Uterus (tissue), 4 donors: Measurements from ENCODE around the gene PNPLA8. TPM values are rescaled to one million over a fixed set of nuclear protein-coding genes. Genes with fewer than 3 reads are reported as not detected.
"Not testable (repeated sequence)": the region's sequence is repeated elsewhere in the genome, so short reads cannot be mapped to it uniquely, and the experiment has no call there.

Source experiments
- DNase-seq, 2 donors: peaks; one replicate each; pipeline ENCODE4 v3.0.0-alpha.2; 2019 to 2020
- H3K27ac ChIP-seq, 2 donors: fragments of 200-600 bp; sonication (generic); 1 replicate in 1 of 2; 2 replicates in 1 of 2; pipeline ENCODE4 v1.5.1; 2016 to 2018
- H3K27me3 ChIP-seq, 2 donors: fragments of 200-600 bp; sonication (generic); one replicate each; pipeline ENCODE4 v1.5.1; 2018 to 2019; ENCODE audit warnings: control low read depth in 1 of 2
- H3K36me3 ChIP-seq, 2 donors: fragments of 200-600 bp; sonication (generic); one replicate each; pipeline ENCODE4 v1.5.1; 2019; ENCODE audit warnings: control low read depth in 1 of 2
- H3K4me1 ChIP-seq, 2 donors: fragments of 200-600 bp; sonication (generic); one replicate each; pipeline ENCODE4 v1.5.1; 2018 to 2019; ENCODE audit warnings: control low read depth in 1 of 2
- H3K4me3 ChIP-seq, 2 donors: fragments of 200-600 bp; sonication (generic); 1 replicate in 1 of 2; 2 replicates in 1 of 2; pipeline ENCODE4 v1.5.1; 2018 to 2019; ENCODE audit warnings: mild to moderate bottlenecking in 1 of 2
- H3K9me3 ChIP-seq, 2 donors: fragments of 200-600 bp; sonication (generic); one replicate each; pipeline ENCODE4 v1.5.1; 2019; ENCODE audit warnings: control low read depth in 1 of 2
- POLR2A ChIP-seq, 2 donors: fragments of 450-650 bp; IDR thresholded peaks; one replicate each; pipeline ENCODE4 v1.6.1; 2016; ENCODE audit warnings: antibody characterized with exemption in 2 of 2, mild to moderate bottlenecking in 1 of 2, moderate library complexity in 1 of 2
- intact Hi-C: fragments of 100-400 bp; cut with DNase I; formaldehyde crosslinking; loops from one replicate; pipeline ENCODE4 v1.15.1; 2023; ENCODE audit warnings: low total_unique reads
- total RNA-seq, 4 donors: library from RNA; depleted of rRNA in 3 of 4; stranded (reverse); fragments of >200 nt in 3 of 4; gene quantifications; one replicate each; pipeline versions ENCODE4 v1.1.0 to v1.2.4, GENCODE V29; 2014 to 2023
- TF ChIP-seq, protein P1 (sequence below), 4 experiments: fragments of 200-600 bp in 2 of 4; fragments of 450-650 bp in 2 of 4; sonication (generic) in 2 of 4; IDR thresholded peaks; one replicate each; pipeline ENCODE4 v1.5.1; 2016 to 2019; ENCODE audit warnings: antibody characterized with exemption in 4 of 4, mild to moderate bottlenecking in 2 of 4, moderate library complexity in 1 of 4
- donor health status: DM: yes; HTN: yes; CAD: no.

The PNPLA8 gene
- total RNA-seq, 4 donors from 2014 or later, result 31.4 to 57.1 (median 46.7) TPM

DNA sequence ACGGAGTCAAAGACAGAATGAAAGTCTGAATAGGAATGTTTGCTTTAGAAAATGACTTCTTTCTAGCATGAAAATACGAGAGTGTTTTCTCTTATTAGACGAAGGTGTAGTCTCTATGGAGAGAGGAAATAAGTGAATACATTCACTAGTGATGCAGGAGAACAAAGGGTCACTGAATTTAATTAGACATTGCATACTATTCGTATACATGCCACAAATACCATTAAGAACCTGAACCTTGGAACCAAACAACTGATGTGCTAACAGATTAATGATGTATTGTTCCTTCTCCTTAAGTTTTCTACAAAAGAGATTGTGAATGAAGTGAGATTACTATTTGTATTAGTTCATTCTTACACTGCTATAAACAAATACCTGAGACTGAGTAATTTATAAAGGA lies 33.3 kb upstream of the PNPLA8 start:
- Histone ChIP-seq H3K36me3 (no peaks in the 10 kb centered on the region), H3K4me3 (no peak overlapping the region), H3K9me3 (peaks cover 0 to 14% of the 10 kb centered on the region in 2 donors), H3K27me3 (no peaks in the 10 kb centered on the region), H3K27ac (no peak overlapping the region), H3K4me1 (no peaks in the 10 kb centered on the region)
- intact Hi-C loops, result no loop called here
- TF ChIP-seq, protein P1, sequence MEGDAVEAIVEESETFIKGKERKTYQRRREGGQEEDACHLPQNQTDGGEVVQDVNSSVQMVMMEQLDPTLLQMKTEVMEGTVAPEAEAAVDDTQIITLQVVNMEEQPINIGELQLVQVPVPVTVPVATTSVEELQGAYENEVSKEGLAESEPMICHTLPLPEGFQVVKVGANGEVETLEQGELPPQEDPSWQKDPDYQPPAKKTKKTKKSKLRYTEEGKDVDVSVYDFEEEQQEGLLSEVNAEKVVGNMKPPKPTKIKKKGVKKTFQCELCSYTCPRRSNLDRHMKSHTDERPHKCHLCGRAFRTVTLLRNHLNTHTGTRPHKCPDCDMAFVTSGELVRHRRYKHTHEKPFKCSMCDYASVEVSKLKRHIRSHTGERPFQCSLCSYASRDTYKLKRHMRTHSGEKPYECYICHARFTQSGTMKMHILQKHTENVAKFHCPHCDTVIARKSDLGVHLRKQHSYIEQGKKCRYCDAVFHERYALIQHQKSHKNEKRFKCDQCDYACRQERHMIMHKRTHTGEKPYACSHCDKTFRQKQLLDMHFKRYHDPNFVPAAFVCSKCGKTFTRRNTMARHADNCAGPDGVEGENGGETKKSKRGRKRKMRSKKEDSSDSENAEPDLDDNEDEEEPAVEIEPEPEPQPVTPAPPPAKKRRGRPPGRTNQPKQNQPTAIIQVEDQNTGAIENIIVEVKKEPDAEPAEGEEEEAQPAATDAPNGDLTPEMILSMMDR (IDR thresholded peaks at IDR 0.05), result no peak
- no peak for TF ChIP-seq POLR2A (IDR thresholded peaks at IDR 0.05)
- DNase-seq, result no peak

DNA sequence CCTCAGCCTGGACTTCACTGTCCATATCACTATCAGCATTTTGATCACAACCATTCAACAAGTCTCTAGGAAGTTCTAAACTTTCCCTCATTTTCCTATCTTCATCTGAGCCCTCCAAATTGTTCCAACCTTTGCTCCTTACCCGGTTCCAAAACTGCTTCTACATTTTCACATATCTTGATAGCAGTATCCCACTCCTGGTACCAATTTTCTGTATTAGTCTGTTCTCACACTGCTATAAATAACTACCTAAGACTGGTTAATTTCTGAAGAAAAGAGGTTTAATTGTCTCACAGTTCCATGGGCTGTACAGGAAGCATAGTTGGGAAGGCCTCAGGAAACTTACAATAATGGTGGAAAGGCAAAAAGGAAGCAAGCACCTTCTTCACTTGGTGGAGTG lies 31.7 kb upstream of the PNPLA8 start:
- peaks cover 0 to 14% of the 10 kb centered on the region in 2 donors for H3K9me3 ChIP-seq
- H3K4me1 ChIP-seq, result no peaks in the 10 kb centered on the region
- TF ChIP-seq, protein P1 (IDR thresholded peaks at IDR 0.05), result no peak
- TF ChIP-seq POLR2A (IDR thresholded peaks at IDR 0.05), result no peak
- H3K36me3 ChIP-seq, result no peaks in the 10 kb centered on the region
- no peaks in the 10 kb centered on the region for H3K27me3 ChIP-seq
- H3K27ac ChIP-seq, result no peak overlapping the region
- DNase-seq, result no peak
- no peak overlapping the region for H3K4me3 ChIP-seq
- intact Hi-C loops, result no loop called here

DNA sequence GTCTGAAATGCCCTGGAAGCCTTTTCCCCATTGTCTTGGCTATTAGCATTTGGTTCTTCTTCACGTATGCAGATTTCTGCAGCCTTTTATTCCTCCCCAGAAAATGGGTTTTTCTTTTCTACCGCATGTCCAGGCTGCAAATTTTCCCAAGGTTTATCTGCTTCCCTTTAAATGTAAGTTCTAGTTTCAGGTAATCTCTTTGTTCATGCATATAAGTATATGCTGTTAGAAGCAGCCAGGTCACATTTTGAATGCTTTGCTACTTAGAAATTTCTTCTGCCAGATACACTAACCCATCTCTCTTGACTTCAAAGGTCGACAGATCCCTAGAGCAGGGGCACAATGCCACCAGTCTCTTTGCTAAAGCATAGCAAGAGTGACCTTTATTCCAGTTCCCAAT lies 31.3 kb upstream of the PNPLA8 start:
- Histone ChIP-seq H3K27ac (no peak overlapping the region), H3K4me1 (no peaks in the 10 kb centered on the region), H3K4me3 (no peak overlapping the region), H3K36me3 (no peaks in the 10 kb centered on the region), H3K27me3 (no peaks in the 10 kb centered on the region), H3K9me3 (peaks cover 0 to 10% of the 10 kb centered on the region in 2 donors)
- no peak for DNase-seq
- TF ChIP-seq POLR2A (IDR thresholded peaks at IDR 0.05), result no peak
- TF ChIP-seq, protein P1 (IDR thresholded peaks at IDR 0.05), result no peak
- intact Hi-C loops, result no loop called here

DNA sequence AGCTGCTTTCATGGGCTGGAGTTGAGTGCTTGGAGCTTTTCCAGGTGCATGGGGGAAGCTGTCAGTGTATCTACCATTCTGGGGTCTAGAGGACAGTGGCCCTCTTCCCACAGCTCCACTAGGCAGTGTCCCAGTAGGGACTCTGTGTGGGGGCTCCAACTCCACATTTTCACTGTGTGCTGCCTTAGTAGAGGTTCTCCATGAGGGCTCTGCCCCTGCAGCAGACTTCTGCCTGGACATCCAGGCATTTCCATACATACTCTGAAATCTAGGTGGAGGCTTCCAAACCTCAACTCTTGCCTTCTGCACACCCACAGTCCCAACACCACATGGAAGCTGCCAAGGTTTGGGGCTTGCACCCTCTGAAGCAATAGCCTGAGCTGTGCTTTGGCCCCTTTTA lies 30.7 kb upstream of the PNPLA8 start:
- H3K4me1 ChIP-seq, H3K36me3 ChIP-seq, H3K27me3 ChIP-seq, H3K9me3 ChIP-seq, intact Hi-C loops, H3K27ac ChIP-seq, H3K4me3 ChIP-seq, DNase-seq: not testable (repeated sequence)

DNA sequence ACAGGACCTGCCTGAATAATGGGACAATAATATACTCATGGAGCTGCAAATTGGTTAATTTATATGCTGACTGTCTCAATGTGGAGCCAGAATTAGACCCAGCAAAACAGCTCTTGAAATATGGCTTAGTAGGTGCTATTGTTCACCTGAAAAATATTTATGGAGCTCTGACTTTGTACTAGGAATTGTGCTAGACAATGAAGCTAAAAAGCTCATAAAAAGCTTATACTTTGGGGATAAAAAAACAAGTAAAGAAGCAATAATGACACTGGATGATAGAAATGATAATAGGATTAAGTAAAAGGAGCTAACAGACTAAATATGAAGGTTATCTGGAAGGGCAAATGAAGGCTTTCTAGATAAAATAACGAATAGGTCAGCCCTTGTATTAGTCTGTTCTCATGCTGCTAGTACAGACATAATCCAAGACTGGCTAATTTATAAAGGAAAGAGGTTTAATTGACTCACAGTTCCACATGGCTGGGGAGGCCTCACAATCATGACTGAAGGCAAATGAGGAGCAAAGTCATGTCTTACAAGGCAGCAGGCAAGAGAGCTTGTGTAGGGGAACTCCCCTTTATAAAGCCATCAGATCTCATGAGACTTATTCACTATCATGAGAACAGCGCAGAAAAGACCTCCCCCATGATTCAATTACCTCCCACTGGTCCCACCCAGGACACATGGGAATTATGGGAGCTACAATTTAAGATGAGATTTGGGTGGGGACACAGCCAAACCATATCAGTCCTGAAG lies 22.4 kb upstream of the PNPLA8 start:
- H3K36me3 ChIP-seq, H3K27ac ChIP-seq, H3K4me3 ChIP-seq, intact Hi-C loops, H3K4me1 ChIP-seq, DNase-seq, H3K9me3 ChIP-seq, H3K27me3 ChIP-seq: not testable (repeated sequence)

DNA sequence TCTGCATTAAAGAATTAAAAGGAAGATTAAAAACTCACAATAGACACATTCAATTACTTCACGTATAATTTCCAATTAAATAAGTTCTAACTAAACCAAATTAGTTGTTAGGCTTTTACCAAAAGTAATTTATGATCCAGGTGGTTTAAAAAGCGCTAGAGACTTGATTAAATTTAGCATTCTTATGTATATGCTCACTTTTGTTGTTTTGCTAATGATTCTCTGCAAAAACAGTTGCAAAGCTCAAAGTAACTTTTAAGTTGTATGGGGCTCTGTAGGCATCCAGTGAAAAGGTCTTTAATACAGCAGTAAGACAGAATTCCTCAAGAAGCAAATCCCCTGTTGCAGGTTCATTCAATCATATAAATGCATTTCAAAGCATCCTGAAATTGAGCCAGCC lies 15.5 kb upstream of the PNPLA8 start:
- no peak for DNase-seq
- no peak overlapping the region for H3K4me3 ChIP-seq
- no peaks in the 10 kb centered on the region for H3K4me1 ChIP-seq
- H3K27me3 ChIP-seq, result no peaks in the 10 kb centered on the region
- no peaks in the 10 kb centered on the region for H3K36me3 ChIP-seq
- TF ChIP-seq, protein P1 (IDR thresholded peaks at IDR 0.05), result no peak
- no peak for TF ChIP-seq POLR2A (IDR thresholded peaks at IDR 0.05)
- no peak overlapping the region for H3K27ac ChIP-seq
- no peaks in the 10 kb centered on the region for H3K9me3 ChIP-seq
- intact Hi-C loops, result no loop called here

DNA sequence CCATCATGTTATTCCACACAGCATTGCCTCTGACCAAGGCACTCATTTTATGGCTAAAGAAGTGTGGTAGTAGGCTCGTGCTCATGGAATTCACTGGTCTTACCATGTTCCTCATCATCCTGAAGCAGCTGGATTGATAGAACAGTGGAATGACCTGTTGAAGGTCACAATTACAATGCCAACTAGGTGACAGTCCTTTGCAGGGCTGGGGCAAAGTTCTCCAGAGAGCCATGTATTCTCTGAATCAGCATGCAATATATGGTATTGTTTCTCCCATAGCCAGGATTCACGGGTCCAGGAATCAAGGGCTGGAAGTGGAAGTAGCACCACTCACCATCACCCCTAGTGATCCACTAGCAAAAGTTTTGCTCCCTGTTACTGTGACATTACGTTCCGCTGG lies 12.8 kb upstream of the PNPLA8 start:
- H3K9me3 ChIP-seq, H3K4me3 ChIP-seq, H3K4me1 ChIP-seq, intact Hi-C loops, H3K27me3 ChIP-seq, DNase-seq, H3K27ac ChIP-seq, H3K36me3 ChIP-seq: not testable (repeated sequence)

DNA sequence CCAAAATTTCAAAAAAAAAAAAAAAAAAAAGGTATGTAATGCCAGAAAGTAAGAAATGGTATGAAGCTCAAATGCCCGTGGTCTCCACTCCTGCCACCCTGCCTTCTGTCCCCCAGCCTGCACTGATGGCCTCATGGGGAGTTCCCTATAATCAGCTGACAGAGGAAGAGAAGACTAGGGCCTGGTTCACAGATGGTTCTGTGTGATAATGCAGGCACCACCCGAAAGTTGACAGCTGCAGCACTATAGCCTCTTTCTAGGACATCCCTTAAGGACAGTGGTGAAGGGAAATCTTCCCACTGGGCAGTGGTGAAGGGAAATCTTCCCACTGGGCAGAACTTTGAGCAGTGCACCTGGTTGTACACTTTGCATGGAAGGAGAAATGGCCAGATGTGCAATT lies 12.3 kb upstream of the PNPLA8 start:
- H3K4me3 ChIP-seq, DNase-seq, H3K9me3 ChIP-seq, H3K4me1 ChIP-seq, H3K36me3 ChIP-seq, H3K27ac ChIP-seq, intact Hi-C loops, H3K27me3 ChIP-seq: not testable (repeated sequence)
